ENCODE measurements around the gene NISCH.

Gene NISCH

GRCh38 chr3:52483577-52484381, 28.4 kb downstream of the NISCH start:
- TF ChIP-seq CTCF (IDR thresholded peaks at IDR 0.05; ENCODE audit: control insufficient read depth, extremely low read depth, insufficient read depth) = no peak
- DNase-seq (ENCODE audit: low read depth) = no peak
- H3K4me3 ChIP-seq (ENCODE audit: low read depth, low read length) = no peak overlapping the region

GRCh38 chr3:52484680-52485461, 29.5 kb downstream of the NISCH start:
- DNase-seq (ENCODE audit: low read depth) = no peak
- no peak overlapping the region for H3K4me3 ChIP-seq (ENCODE audit: low read depth, low read length)
- no peak for TF ChIP-seq CTCF (IDR thresholded peaks at IDR 0.05; ENCODE audit: control insufficient read depth, extremely low read depth, insufficient read depth)

- no peak for TF ChIP-seq CTCF (IDR thresholded peaks at IDR 0.05; ENCODE audit: control insufficient read depth, extremely low read depth, insufficient read depth)
- DNase-seq (ENCODE audit: low read depth) = no peak
- H3K4me3 ChIP-seq (ENCODE audit: low read depth, low read length) = no peak overlapping the region
Measured at GRCh38 chr3:52487050-52487787, 31.8 kb downstream of the NISCH start.

- no peak overlapping the region for H3K4me3 ChIP-seq (ENCODE audit: low read depth, low read length)
- no peak for DNase-seq (ENCODE audit: low read depth)
- TF ChIP-seq CTCF (IDR thresholded peaks at IDR 0.05; ENCODE audit: control insufficient read depth, extremely low read depth, insufficient read depth) = no peak
Measured at GRCh38 chr3:52487788-52488691, 32.6 kb downstream of the NISCH start.

- no peak for TF ChIP-seq CTCF (IDR thresholded peaks at IDR 0.05; ENCODE audit: control insufficient read depth, extremely low read depth, insufficient read depth)
- no peak for DNase-seq (ENCODE audit: low read depth)
- H3K4me3 ChIP-seq (ENCODE audit: low read depth, low read length) = no peak overlapping the region
Measured at GRCh38 chr3:52488746-52489145, 33.3 kb downstream of the NISCH start.

- no peak overlapping the region for H3K4me3 ChIP-seq (ENCODE audit: low read depth, low read length)
- DNase-seq (ENCODE audit: low read depth) = no peak
- no peak for TF ChIP-seq CTCF (IDR thresholded peaks at IDR 0.05; ENCODE audit: control insufficient read depth, extremely low read depth, insufficient read depth)
Measured at GRCh38 chr3:52489453-52489852, 34.0 kb downstream of the NISCH start.
